Measurements from ENCODE around the gene MAN2A1.

Gene MAN2A1

GRCh38 chr5:109707531-109707930, 17.8 kb downstream of the MAN2A1 start:
- no peak overlapping the region for H3K27ac ChIP-seq (ENCODE audit: low read depth, low read length)
- WGBS, result 85% methylated on average over 2 of the region's 2 CpGs
- H3K9me3 ChIP-seq (ENCODE audit: insufficient read depth, low read depth, low read length), result no peaks in the 10 kb centered on the region
- H3K36me3 ChIP-seq (ENCODE audit: insufficient read depth, low read length), result no peaks in the 10 kb centered on the region; the same call in 1 of the 2 replicates
- peaks cover 28% of the 10 kb centered on the region for H3K4me1 ChIP-seq (ENCODE audit: insufficient read depth, low read length)
- H3K27me3 ChIP-seq (ENCODE audit: insufficient read depth, low read length), result no peaks in the 10 kb centered on the region
- no peak overlapping the region for H3K4me3 ChIP-seq (ENCODE audit: low read length)
- no peak overlapping the region for H3K9ac ChIP-seq (ENCODE audit: low read depth, low read length)

GRCh38 chr5:109708813-109709212, 19.1 kb downstream of the MAN2A1 start:
- Histone ChIP-seq H3K36me3 (ENCODE audit: insufficient read depth, low read length) (peaks cover 4% of the 10 kb centered on the region; the same call in 1 of the 2 replicates), H3K27me3 (ENCODE audit: insufficient read depth, low read length) (no peaks in the 10 kb centered on the region), H3K9me3 (ENCODE audit: insufficient read depth, low read depth, low read length) (no peaks in the 10 kb centered on the region), H3K9ac (ENCODE audit: low read depth, low read length) (no peak overlapping the region), H3K4me1 (ENCODE audit: insufficient read depth, low read length) (peaks cover 23% of the 10 kb centered on the region), H3K4me3 (ENCODE audit: low read length) (no peak overlapping the region), H3K27ac (ENCODE audit: low read depth, low read length) (no peak overlapping the region)
- 93% methylated on average over 2 of the region's 2 CpGs for WGBS

- H3K27ac ChIP-seq (ENCODE audit: low read depth, low read length), result no peak overlapping the region; the same call in 1 of the 2 replicates
- peaks cover 18% of the 10 kb centered on the region for H3K4me1 ChIP-seq (ENCODE audit: insufficient read depth, low read length)
- no peak overlapping the region for H3K4me3 ChIP-seq (ENCODE audit: low read length)
- no peaks in the 10 kb centered on the region for H3K9me3 ChIP-seq (ENCODE audit: insufficient read depth, low read depth, low read length)
- no peak overlapping the region for H3K9ac ChIP-seq (ENCODE audit: low read depth, low read length)
- H3K36me3 ChIP-seq (ENCODE audit: insufficient read depth, low read length), result peaks cover 7% of the 10 kb centered on the region; the same call in 1 of the 2 replicates
- no peaks in the 10 kb centered on the region for H3K27me3 ChIP-seq (ENCODE audit: insufficient read depth, low read length)
- 92% methylated on average over 5 of the region's 5 CpGs for WGBS
Measured at GRCh38 chr5:109709225-109709624, 19.5 kb downstream of the MAN2A1 start.

GRCh38 chr5:109711673-109712072, 21.9 kb downstream of the MAN2A1 start:
- no peak overlapping the region for H3K27ac ChIP-seq (ENCODE audit: low read depth, low read length)
- H3K4me3 ChIP-seq (ENCODE audit: low read length), result no peak overlapping the region
- peaks cover 17% of the 10 kb centered on the region for H3K36me3 ChIP-seq (ENCODE audit: insufficient read depth, low read length)
- H3K4me1 ChIP-seq (ENCODE audit: insufficient read depth, low read length), result peaks cover 21% of the 10 kb centered on the region
- H3K27me3 ChIP-seq (ENCODE audit: insufficient read depth, low read length), result no peaks in the 10 kb centered on the region
- H3K9ac ChIP-seq (ENCODE audit: low read depth, low read length), result no peak overlapping the region
- no peaks in the 10 kb centered on the region for H3K9me3 ChIP-seq (ENCODE audit: insufficient read depth, low read depth, low read length)

GRCh38 chr5:109713453-109713852, 23.7 kb downstream of the MAN2A1 start:
- peaks cover 34% of the 10 kb centered on the region for H3K36me3 ChIP-seq (ENCODE audit: insufficient read depth, low read length)
- 98% methylated on average over 3 of the region's 3 CpGs for WGBS

GRCh38 chr5:109714592-109714991, 24.9 kb downstream of the MAN2A1 start:
- no peak overlapping the region for H3K4me3 ChIP-seq (ENCODE audit: low read length)
- peaks cover 44% of the 10 kb centered on the region for H3K36me3 ChIP-seq (ENCODE audit: insufficient read depth, low read length)
- no peak overlapping the region for H3K9ac ChIP-seq (ENCODE audit: low read depth, low read length)
- no peaks in the 10 kb centered on the region for H3K27me3 ChIP-seq (ENCODE audit: insufficient read depth, low read length)
- WGBS, result 88% methylated on average over 3 of the region's 3 CpGs
- H3K9me3 ChIP-seq (ENCODE audit: insufficient read depth, low read depth, low read length), result no peaks in the 10 kb centered on the region
- H3K27ac ChIP-seq (ENCODE audit: low read depth, low read length), result no peak overlapping the region
- peaks cover 21% of the 10 kb centered on the region for H3K4me1 ChIP-seq (ENCODE audit: insufficient read depth, low read length)

More at GRCh38 chr5:109713453-109713852, 23.7 kb downstream of the MAN2A1 start:
- no peaks in the 10 kb centered on the region for H3K27me3 ChIP-seq (ENCODE audit: insufficient read depth, low read length)
- no peak overlapping the region for H3K9ac ChIP-seq (ENCODE audit: low read depth, low read length)
- no peak overlapping the region for H3K27ac ChIP-seq (ENCODE audit: low read depth, low read length)
- no peaks in the 10 kb centered on the region for H3K9me3 ChIP-seq (ENCODE audit: insufficient read depth, low read depth, low read length)
- H3K4me1 ChIP-seq (ENCODE audit: insufficient read depth, low read length), result peaks cover 21% of the 10 kb centered on the region
- H3K4me3 ChIP-seq (ENCODE audit: low read length), result no peak overlapping the region

GRCh38 chr5:109718216-109718615, 28.5 kb downstream of the MAN2A1 start:
- H3K27me3 ChIP-seq (ENCODE audit: insufficient read depth, low read length), result no peaks in the 10 kb centered on the region
- no peak overlapping the region for H3K27ac ChIP-seq (ENCODE audit: low read depth, low read length)
- H3K9ac ChIP-seq (ENCODE audit: low read depth, low read length), result no peak overlapping the region
- peaks cover 14% of the 10 kb centered on the region for H3K4me1 ChIP-seq (ENCODE audit: insufficient read depth, low read length)
- 96% methylated on average over 3 of the region's 3 CpGs for WGBS
- no peak overlapping the region for H3K4me3 ChIP-seq (ENCODE audit: low read length)
- peaks cover 53% of the 10 kb centered on the region for H3K36me3 ChIP-seq (ENCODE audit: insufficient read depth, low read length)
- H3K9me3 ChIP-seq (ENCODE audit: insufficient read depth, low read depth, low read length), result no peaks in the 10 kb centered on the region

- 88% methylated on average over 4 of the region's 4 CpGs for WGBS
- Histone ChIP-seq H3K9ac (ENCODE audit: low read depth, low read length) (no peak overlapping the region), H3K27me3 (ENCODE audit: insufficient read depth, low read length) (no peaks in the 10 kb centered on the region), H3K27ac (ENCODE audit: low read depth, low read length) (no peak overlapping the region), H3K4me3 (ENCODE audit: low read length) (no peak overlapping the region), H3K4me1 (ENCODE audit: insufficient read depth, low read length) (peaks cover 14% of the 10 kb centered on the region), H3K9me3 (ENCODE audit: insufficient read depth, low read depth, low read length) (no peaks in the 10 kb centered on the region), H3K36me3 (ENCODE audit: insufficient read depth, low read length) (peaks cover 50% of the 10 kb centered on the region)
Measured at GRCh38 chr5:109718632-109719031, 28.9 kb downstream of the MAN2A1 start.

- Histone ChIP-seq H3K9ac (ENCODE audit: low read depth, low read length) (no peak overlapping the region), H3K4me1 (ENCODE audit: insufficient read depth, low read length) (peaks cover 14% of the 10 kb centered on the region), H3K27ac (ENCODE audit: low read depth, low read length) (no peak overlapping the region), H3K4me3 (ENCODE audit: low read length) (no peak overlapping the region), H3K9me3 (ENCODE audit: insufficient read depth, low read depth, low read length) (no peaks in the 10 kb centered on the region), H3K36me3 (ENCODE audit: insufficient read depth, low read length) (peaks cover 51% of the 10 kb centered on the region), H3K27me3 (ENCODE audit: insufficient read depth, low read length) (no peaks in the 10 kb centered on the region)
Measured at GRCh38 chr5:109719978-109720377, 30.3 kb downstream of the MAN2A1 start.

GRCh38 chr5:109721741-109722140, 32.0 kb downstream of the MAN2A1 start:
- no peaks in the 10 kb centered on the region for H3K9me3 ChIP-seq (ENCODE audit: insufficient read depth, low read depth, low read length)
- peaks cover 40% of the 10 kb centered on the region for H3K36me3 ChIP-seq (ENCODE audit: insufficient read depth, low read length)
- WGBS, result 100% methylated on average over 1 of the region's 1 CpG
- no peak overlapping the region for H3K9ac ChIP-seq (ENCODE audit: low read depth, low read length)
- H3K27ac ChIP-seq (ENCODE audit: low read depth, low read length), result no peak overlapping the region
- no peaks in the 10 kb centered on the region for H3K4me1 ChIP-seq (ENCODE audit: insufficient read depth, low read length)
- no peak overlapping the region for H3K4me3 ChIP-seq (ENCODE audit: low read length)
- no peaks in the 10 kb centered on the region for H3K27me3 ChIP-seq (ENCODE audit: insufficient read depth, low read length)

- no peaks in the 10 kb centered on the region for H3K9me3 ChIP-seq (ENCODE audit: insufficient read depth, low read depth, low read length)
- no peak overlapping the region for H3K9ac ChIP-seq (ENCODE audit: low read depth, low read length)
- peaks cover 26% of the 10 kb centered on the region for H3K36me3 ChIP-seq (ENCODE audit: insufficient read depth, low read length)
- no peaks in the 10 kb centered on the region for H3K4me1 ChIP-seq (ENCODE audit: insufficient read depth, low read length)
- H3K27ac ChIP-seq (ENCODE audit: low read depth, low read length), result no peak overlapping the region
- H3K4me3 ChIP-seq (ENCODE audit: low read length), result no peak overlapping the region
- H3K27me3 ChIP-seq (ENCODE audit: insufficient read depth, low read length), result no peaks in the 10 kb centered on the region
Measured at GRCh38 chr5:109723606-109724005, 33.9 kb downstream of the MAN2A1 start.

- H3K27me3 ChIP-seq (ENCODE audit: insufficient read depth, low read length), result no peaks in the 10 kb centered on the region
Measured at GRCh38 chr5:109725135-109725534, 35.4 kb downstream of the MAN2A1 start.

More at GRCh38 chr5:109725135-109725534, 35.4 kb downstream of the MAN2A1 start:
- no peaks in the 10 kb centered on the region for H3K9me3 ChIP-seq (ENCODE audit: insufficient read depth, low read depth, low read length)
- H3K9ac ChIP-seq (ENCODE audit: low read depth, low read length), result no peak overlapping the region
- no peak overlapping the region for H3K4me3 ChIP-seq (ENCODE audit: low read length)
- WGBS, result 94% methylated on average over 2 of the region's 2 CpGs
- no peaks in the 10 kb centered on the region for H3K4me1 ChIP-seq (ENCODE audit: insufficient read depth, low read length)
- H3K36me3 ChIP-seq (ENCODE audit: insufficient read depth, low read length), result peaks cover 25% of the 10 kb centered on the region
- H3K27ac ChIP-seq (ENCODE audit: low read depth, low read length), result no peak overlapping the region
